Upper lobe of left lung (tissue), 4 donors: ENCODE data around the gene DIAPH2.

ENCODE experiments used
- CTCF ChIP-seq, 6 experiments: fragments of 450-650 bp in 4 of 6; fragments of 200-600 bp in 2 of 6; sonication (generic) in 2 of 6; IDR thresholded peaks; one replicate each; pipeline ENCODE4 v1.5.1; 2016 to 2019; ENCODE audit warnings: antibody characterized with exemption in 6 of 6
- EP300 ChIP-seq, 4 donors: sonication (generic); formaldehyde crosslinking; IDR thresholded peaks; one replicate each; pipeline ENCODE4 v1.5.1; 2017; ENCODE audit warnings: antibody characterized with exemption in 4 of 4, control low read depth in 2 of 4
- POLR2A ChIP-seq, 4 donors: fragments of 450-650 bp; IDR thresholded peaks; one replicate each; pipeline ENCODE4 v1.5.1; 2016 to 2017; ENCODE audit warnings: antibody characterized with exemption in 4 of 4, mild to moderate bottlenecking in 2 of 4
- POLR2AphosphoS5 ChIP-seq, 2 donors: sonication (generic); formaldehyde crosslinking; IDR thresholded peaks; one replicate each; pipeline ENCODE4 v1.5.1; 2017; ENCODE audit warnings: antibody characterized with exemption in 2 of 2

GRCh38 chrX:97119474-97120109 is 434.9 kb downstream of the DIAPH2 start:
- no peak for TF ChIP-seq POLR2AphosphoS5 (IDR thresholded peaks at IDR 0.05)
- no peak for TF ChIP-seq CTCF (IDR thresholded peaks at IDR 0.05)
- TF ChIP-seq POLR2A (IDR thresholded peaks at IDR 0.05) = no peak
- no peak for TF ChIP-seq EP300 (IDR thresholded peaks at IDR 0.05)
